ENCODE measurements around the gene FREM2. TPM values are rescaled to one million over a fixed set of nuclear protein-coding genes. Genes with fewer than 3 reads are reported as not detected.

Gene FREM2
- total RNA-seq, 1 donor from 2014 or later = 14.5 TPM

DNA sequence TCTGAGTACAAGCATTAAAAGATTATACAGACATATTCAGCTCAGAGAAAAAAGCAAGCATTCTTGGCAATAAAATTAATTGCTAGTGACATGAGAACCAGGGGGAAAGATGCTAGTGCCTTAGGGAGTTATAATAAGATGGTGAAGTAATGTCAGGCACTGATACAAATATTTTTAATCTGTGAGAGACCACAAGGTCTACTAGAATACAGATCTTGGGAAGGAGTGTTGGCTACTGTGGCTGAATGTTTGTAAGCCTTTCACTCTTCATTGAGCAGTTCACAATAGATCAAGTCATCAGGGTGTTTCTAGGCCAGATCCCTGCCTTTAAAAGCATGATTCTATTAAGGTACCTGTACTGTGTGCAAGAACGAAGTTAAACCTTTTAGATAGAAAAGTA lies 16.4 kb downstream of the FREM2 start:
- H3K4me3 ChIP-seq = no peak overlapping the region
- H3K4me1 ChIP-seq = no peaks in the 10 kb centered on the region
- intact Hi-C loops (cut with DNase I) = no loop called here
- no peak for ATAC-seq
- DNase-seq = no peak
- no peaks in the 10 kb centered on the region for H3K36me3 ChIP-seq
- no peak overlapping the region for H3K27ac ChIP-seq
- TF ChIP-seq, protein P1, sequence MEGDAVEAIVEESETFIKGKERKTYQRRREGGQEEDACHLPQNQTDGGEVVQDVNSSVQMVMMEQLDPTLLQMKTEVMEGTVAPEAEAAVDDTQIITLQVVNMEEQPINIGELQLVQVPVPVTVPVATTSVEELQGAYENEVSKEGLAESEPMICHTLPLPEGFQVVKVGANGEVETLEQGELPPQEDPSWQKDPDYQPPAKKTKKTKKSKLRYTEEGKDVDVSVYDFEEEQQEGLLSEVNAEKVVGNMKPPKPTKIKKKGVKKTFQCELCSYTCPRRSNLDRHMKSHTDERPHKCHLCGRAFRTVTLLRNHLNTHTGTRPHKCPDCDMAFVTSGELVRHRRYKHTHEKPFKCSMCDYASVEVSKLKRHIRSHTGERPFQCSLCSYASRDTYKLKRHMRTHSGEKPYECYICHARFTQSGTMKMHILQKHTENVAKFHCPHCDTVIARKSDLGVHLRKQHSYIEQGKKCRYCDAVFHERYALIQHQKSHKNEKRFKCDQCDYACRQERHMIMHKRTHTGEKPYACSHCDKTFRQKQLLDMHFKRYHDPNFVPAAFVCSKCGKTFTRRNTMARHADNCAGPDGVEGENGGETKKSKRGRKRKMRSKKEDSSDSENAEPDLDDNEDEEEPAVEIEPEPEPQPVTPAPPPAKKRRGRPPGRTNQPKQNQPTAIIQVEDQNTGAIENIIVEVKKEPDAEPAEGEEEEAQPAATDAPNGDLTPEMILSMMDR (IDR thresholded peaks at IDR 0.05) = no peak
- no peaks in the 10 kb centered on the region for H3K9me3 ChIP-seq
- H3K27me3 ChIP-seq (ENCODE audit: low read depth) = no peaks in the 10 kb centered on the region

- DNase-seq = no peak
- intact Hi-C loops (cut with DNase I) = no loop called here
- H3K27me3 ChIP-seq (ENCODE audit: low read depth) = no peaks in the 10 kb centered on the region
- no peak overlapping the region for H3K27ac ChIP-seq
- H3K4me3 ChIP-seq = no peak overlapping the region
- TF ChIP-seq, protein P1 (IDR thresholded peaks at IDR 0.05) = no peak
- H3K36me3 ChIP-seq = no peaks in the 10 kb centered on the region
- no peaks in the 10 kb centered on the region for H3K4me1 ChIP-seq
- H3K9me3 ChIP-seq = no peaks in the 10 kb centered on the region
- ATAC-seq = peak in 1 of 2 donors; percentile 73
These were observed 18.5 kb downstream of the FREM2 start for GRCh38 chr13:38705365-38705764.

- peak overlapping the region; percentile 28 for H3K27ac ChIP-seq
- H3K4me3 ChIP-seq = no peak overlapping the region
- TF ChIP-seq, protein P1 (IDR thresholded peaks at IDR 0.05) = no peak
- H3K4me1 ChIP-seq = no peaks in the 10 kb centered on the region
- H3K36me3 ChIP-seq = no peaks in the 10 kb centered on the region
- DNase-seq = no peak
- intact Hi-C loops (cut with DNase I) = no loop called here
- no peaks in the 10 kb centered on the region for H3K27me3 ChIP-seq (ENCODE audit: low read depth)
- H3K9me3 ChIP-seq = no peaks in the 10 kb centered on the region
- peak; percentile 40 to 52 for ATAC-seq
These were observed 20.6 kb downstream of the FREM2 start for GRCh38 chr13:38707460-38707859.

- no peak overlapping the region for H3K4me3 ChIP-seq
- no peaks in the 10 kb centered on the region for H3K27me3 ChIP-seq (ENCODE audit: low read depth)
- H3K9me3 ChIP-seq = no peaks in the 10 kb centered on the region
- no peak for DNase-seq
- H3K4me1 ChIP-seq = no peaks in the 10 kb centered on the region
- intact Hi-C loops (cut with DNase I) = no loop called here
- TF ChIP-seq, protein P1 (IDR thresholded peaks at IDR 0.05) = no peak
- H3K27ac ChIP-seq = no peak overlapping the region
- H3K36me3 ChIP-seq = no peaks in the 10 kb centered on the region
- ATAC-seq = no peak
These were observed 26.2 kb downstream of the FREM2 start for GRCh38 chr13:38713046-38713445.

DNA sequence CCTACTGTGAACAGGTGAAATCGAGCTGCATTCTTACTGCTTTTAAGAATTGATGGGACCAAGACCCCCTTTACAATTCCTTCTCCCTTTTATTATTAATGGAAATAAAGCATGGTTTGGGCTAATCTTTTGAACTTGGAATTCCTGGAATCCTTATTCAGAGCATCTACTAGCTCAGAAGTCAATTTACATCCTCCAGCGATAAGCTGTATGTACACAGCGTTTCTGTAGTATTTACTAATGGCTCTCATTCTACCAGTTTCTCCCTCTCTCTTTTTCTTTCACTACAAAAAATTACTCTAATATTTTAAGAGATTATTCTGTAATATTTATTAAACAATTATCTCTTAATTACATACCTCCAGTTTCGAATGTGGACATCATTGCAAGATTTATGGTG lies 31.5 kb downstream of the FREM2 start:
- peak in 1 of 2 donors; percentile 52 for ATAC-seq
- no peaks in the 10 kb centered on the region for H3K4me1 ChIP-seq
- no peak overlapping the region for H3K4me3 ChIP-seq
- no peak for DNase-seq
- no peaks in the 10 kb centered on the region for H3K9me3 ChIP-seq
- no peak overlapping the region for H3K27ac ChIP-seq
- TF ChIP-seq, protein P1 (IDR thresholded peaks at IDR 0.05) = no peak
- H3K27me3 ChIP-seq (ENCODE audit: low read depth) = no peaks in the 10 kb centered on the region
- intact Hi-C loops (cut with DNase I) = no loop called here
- H3K36me3 ChIP-seq = no peaks in the 10 kb centered on the region

DNA sequence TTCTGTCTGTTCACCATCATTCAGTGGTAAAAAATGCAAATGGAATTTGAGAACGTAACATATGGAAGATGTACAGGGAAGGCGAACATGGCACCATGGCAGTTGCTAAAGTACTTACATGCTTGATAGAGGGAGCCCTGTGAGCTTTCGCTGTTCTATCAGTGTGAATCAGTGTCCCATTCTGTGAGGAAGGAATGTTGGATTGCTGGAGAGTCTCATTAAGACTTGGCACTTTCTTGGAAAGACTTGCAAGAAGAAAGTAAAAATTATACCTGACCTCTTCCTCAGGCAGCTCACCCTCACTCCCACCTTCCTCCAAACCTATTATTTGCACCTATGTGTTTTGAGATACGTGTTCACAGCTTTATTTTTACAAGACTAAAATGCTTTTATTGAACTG lies 43.5 kb downstream of the FREM2 start:
- TF ChIP-seq, protein P1 (IDR thresholded peaks at IDR 0.05) = no peak
- DNase-seq = no peak
- Histone ChIP-seq H3K9me3 (no peaks in the 10 kb centered on the region), H3K4me1 (no peaks in the 10 kb centered on the region), H3K27ac (no peak overlapping the region), H3K36me3 (no peaks in the 10 kb centered on the region), H3K27me3 (ENCODE audit: low read depth) (no peaks in the 10 kb centered on the region), H3K4me3 (no peak overlapping the region)
- ATAC-seq = no peak
- intact Hi-C loops (cut with DNase I) = no loop called here
